HG03342 (cell line): ENCODE data around the gene TACR1.
A peak's percentile ranks its signal among the peaks of the same experiment; 100 is the strongest.
"Not testable (repeated sequence)": the region's sequence is repeated elsewhere in the genome, so short reads cannot be mapped to it uniquely, and the experiment has no call there.

Source experiments
- ATAC-seq: cut with Tn5 transposase; IDR thresholded peaks from one replicate; pipeline ENCODE4 v1.9.1; 2021; ENCODE audit warnings: mild to moderate bottlenecking, moderate library complexity; ENCODE audit not compliant: unreplicated experiment

TACR1 gene

GRCh38 chr2:75199428-75200011 lies at the start of gene TACR1:
Gene TACR1 (minus strand): TSS chr2:75199520. CDS start chr2:75198934, 586 bp downstream.
- ATAC-seq: peak; percentile 62

- ATAC-seq: not testable (repeated sequence)
Measured at GRCh38 chr2:75248581-75248980, 49.3 kb upstream of the TACR1 start.

GRCh38 chr2:75246441-75247167 lies 47.3 kb upstream of the TACR1 start:
- no peak for ATAC-seq

DNA sequence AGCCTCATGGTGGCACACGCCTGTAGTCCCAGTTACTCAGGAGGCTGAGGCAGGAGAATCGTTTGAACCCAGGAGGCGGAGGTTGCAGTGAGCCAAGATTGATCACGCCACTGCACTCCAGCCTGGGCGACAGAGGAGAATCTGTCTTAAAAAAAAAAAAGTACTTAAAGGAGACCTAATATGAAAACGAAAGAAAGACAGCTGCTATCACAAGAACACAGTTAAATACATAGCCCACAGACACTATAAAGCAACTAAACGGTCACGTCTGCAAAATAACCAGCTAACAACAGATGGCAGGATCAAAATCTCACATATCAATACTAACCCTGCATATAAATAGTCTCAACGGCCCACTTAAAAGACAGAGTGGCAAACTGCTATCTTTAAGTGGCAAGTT lies 43.9 kb upstream of the TACR1 start:
- ATAC-seq: no peak

- no peak for ATAC-seq
Measured at GRCh38 chr2:75241696-75242095, 42.4 kb upstream of the TACR1 start.

GRCh38 chr2:75238670-75239330 lies 39.5 kb upstream of the TACR1 start:
- ATAC-seq: no peak

DNA sequence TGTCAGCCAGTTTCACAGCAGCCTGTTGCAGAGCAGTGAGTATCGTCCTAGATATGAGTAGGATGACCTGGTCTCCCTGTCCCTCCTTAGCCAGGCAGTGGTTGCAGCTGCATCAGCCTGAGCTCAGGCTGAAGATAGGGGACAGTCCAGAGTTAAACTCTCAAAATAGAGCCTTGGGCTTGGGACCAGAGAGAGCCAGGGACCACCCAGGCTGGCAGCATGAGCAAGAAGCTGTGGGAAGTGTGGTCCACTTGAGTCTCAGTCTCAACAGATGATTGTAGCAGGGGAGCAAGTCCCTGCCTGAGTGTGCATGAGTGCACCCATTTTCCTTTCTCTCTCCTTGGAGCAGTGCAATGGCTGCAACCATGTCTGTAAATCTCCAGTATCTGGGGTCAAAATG lies 38.0 kb upstream of the TACR1 start:
- no peak for ATAC-seq

- no peak for ATAC-seq
Measured at GRCh38 chr2:75233965-75234364, 34.6 kb upstream of the TACR1 start.

DNA sequence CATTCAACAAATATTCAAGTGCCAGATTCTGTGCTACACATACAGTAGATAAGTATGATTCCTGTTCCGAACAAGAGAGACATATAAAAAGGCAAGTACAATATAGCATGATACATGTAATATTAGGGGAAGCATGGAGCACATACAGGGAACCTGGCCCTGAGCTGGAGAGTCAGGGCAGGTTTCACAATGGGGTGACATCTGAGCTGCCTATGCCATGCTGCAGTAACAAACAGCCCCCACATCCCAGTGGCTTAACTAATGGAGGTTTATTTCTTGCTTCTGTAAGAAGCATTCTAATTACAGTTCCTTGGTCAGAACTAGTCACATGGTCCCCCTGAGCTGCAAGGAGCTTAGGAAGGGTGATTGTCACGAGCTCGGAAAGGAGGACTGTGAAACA lies 27.3 kb upstream of the TACR1 start:
- no peak for ATAC-seq

- ATAC-seq: no peak
Measured at GRCh38 chr2:75226099-75226498, 26.8 kb upstream of the TACR1 start.

- ATAC-seq: no peak
Measured at GRCh38 chr2:75224636-75225094, 25.3 kb upstream of the TACR1 start.

DNA sequence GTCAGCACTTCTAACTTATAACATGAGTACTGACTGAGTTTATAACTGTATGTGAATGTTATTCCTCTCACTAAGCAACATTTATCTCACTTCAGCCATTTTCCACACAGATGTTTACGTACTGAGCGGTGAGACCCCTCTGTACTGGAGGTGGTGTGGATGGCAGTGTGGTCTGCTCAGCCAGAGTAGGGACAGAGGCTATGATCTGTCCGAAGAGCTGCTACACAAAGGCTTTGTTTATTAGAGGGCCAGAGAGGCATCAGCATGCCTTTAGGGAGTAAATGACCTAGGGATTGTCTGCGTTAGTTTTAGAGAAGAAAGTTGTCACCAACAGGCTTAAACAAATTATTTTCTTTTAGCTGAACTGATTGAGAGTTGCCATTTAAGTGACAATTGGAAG lies 23.2 kb upstream of the TACR1 start:
- no peak for ATAC-seq

- ATAC-seq: no peak
Measured at GRCh38 chr2:75221862-75222261, 22.5 kb upstream of the TACR1 start.

GRCh38 chr2:75219213-75219612 lies 19.9 kb upstream of the TACR1 start:
- not testable (repeated sequence) for ATAC-seq

DNA sequence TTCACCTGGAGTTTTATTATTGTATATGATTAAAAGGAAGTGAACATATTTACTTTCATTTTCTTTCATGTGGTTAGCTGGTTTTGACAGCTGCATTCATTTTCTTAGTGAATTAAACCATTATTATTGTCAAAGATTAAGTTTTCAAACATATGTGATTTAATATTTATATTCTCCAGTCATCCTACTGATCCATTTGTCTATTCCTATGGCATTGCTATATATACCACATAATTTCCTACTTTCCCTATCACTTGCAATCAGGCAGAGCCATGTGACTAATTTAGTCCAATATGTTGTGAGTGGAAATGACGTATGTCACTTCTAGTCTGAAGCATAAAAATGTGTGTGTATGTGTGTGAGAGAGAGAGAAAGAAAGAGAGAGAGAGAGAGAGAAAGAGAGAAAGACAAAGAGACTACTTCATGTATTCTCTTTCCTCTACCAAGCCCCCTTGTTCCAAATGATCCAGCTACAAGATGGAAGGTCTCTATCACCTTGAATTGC lies 12.0 kb upstream of the TACR1 start:
- no peak for ATAC-seq

GRCh38 chr2:75210409-75210808 lies 11.1 kb upstream of the TACR1 start:
- ATAC-seq: no peak

- no peak for ATAC-seq
Measured at GRCh38 chr2:75208738-75209137, 9.4 kb upstream of the TACR1 start.

DNA sequence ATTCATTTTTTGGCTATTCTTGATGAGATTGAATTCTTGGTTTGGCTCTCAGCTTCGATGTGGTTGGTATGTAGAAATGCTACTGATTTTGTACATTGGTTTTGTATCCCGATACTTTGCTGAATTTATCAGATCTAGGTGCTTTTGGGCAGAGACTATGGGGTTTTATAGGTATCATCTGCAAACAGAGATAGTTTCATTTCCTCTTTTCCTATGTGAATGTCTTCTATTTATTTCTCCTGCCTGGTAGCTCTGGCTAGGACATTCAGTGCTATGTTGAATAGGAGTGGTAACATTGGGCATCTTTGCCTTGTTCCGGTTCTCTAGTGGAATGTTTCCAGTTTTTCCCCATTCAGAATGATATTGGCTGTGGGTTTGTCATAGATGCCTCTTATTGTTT lies 5.5 kb upstream of the TACR1 start:
- ATAC-seq: no peak

DNA sequence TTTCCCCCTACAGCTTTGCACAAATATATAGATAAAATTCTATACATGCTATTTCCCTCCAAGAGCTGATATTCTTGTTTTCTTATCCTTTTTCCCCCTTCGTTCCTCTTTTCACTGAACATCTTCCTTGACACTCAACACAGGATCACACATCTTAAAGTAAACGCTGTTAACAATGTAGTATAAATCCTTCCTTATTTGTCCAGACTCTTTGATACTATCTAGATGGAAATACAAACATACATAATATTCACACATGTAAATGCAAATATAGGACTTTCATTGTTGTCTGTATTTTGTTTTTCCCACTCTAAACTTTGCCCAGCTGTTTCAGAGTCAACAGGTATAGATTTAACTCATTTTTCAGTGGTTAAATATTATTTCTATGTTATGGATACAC lies 3.0 kb upstream of the TACR1 start:
- no peak for ATAC-seq

GRCh38 chr2:75200140-75201096 lies 1.1 kb upstream of the TACR1 start:
- ATAC-seq: no peak
